Measurements from ENCODE around the gene C9orf50.
A peak's percentile ranks its signal among the peaks of the same experiment; 100 is the strongest.

C9orf50 gene

DNA sequence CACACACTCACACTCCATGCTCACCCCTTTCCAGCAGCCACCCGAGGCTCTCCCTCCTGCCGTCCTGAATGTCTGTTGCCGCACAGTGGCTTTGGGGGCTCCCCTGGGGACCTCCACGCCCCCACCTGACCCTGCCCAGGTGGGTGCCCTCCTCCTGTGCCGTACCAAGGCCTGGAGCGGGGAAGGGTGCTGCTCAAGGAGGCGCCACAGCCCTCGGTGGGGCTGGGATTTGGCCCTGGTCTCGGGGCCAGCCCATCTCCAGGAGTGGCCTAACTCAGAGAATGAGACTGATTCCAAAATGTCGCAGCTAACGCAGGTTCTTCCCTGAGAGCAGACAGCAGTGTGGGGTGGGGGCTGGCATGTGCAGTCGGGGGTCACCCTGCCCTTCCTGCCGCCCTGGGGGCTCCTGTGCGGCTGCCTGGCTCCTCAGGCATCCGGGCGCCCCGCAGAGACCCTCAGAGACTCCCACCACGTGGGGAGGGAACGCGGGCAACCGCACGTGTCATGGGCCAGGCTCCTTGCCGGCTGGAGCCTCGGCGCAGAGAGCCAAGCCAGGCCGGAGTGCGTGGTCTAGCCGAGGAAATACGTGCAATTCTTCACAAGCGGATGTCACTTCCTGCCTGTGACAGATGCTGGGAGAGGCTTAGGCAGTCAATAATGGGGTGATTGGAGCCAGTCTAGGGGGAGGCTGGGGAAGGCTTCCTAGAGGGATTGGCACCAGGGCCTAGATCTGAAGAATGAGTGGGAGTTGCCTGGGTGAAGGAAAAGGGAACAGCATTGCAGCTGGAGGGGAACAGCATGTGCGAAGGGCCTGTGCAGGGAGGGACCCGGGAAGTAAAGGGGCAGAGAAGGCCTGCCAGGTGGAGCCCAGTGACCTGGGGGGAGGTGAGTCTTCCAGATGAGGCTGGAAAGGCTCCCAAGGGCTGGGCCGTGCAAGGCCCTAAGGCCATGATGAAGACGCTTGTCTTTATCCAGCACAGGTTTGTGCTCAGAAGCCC, 44.1 kb downstream of the C9orf50 start:
- Mint-ChIP-seq H3K4me1 (peaks cover 24% of the 10 kb centered on the region), H3K36me3 (ENCODE audit: low read depth) (no peaks in the 10 kb centered on the region), H3K9me3 (peaks cover 2% of the 10 kb centered on the region), H3K27ac (peak overlapping the region; percentile 61 to 89 (median 85)), H3K4me3 (no peak overlapping the region), H3K27me3 (ENCODE audit: low read depth) (peaks cover 5% of the 10 kb centered on the region)
- TF ChIP-seq, protein P1, sequence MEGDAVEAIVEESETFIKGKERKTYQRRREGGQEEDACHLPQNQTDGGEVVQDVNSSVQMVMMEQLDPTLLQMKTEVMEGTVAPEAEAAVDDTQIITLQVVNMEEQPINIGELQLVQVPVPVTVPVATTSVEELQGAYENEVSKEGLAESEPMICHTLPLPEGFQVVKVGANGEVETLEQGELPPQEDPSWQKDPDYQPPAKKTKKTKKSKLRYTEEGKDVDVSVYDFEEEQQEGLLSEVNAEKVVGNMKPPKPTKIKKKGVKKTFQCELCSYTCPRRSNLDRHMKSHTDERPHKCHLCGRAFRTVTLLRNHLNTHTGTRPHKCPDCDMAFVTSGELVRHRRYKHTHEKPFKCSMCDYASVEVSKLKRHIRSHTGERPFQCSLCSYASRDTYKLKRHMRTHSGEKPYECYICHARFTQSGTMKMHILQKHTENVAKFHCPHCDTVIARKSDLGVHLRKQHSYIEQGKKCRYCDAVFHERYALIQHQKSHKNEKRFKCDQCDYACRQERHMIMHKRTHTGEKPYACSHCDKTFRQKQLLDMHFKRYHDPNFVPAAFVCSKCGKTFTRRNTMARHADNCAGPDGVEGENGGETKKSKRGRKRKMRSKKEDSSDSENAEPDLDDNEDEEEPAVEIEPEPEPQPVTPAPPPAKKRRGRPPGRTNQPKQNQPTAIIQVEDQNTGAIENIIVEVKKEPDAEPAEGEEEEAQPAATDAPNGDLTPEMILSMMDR (IDR thresholded peaks at IDR 0.05; ENCODE audit: unreplicated experiment in 3 of 3): no peak

DNA sequence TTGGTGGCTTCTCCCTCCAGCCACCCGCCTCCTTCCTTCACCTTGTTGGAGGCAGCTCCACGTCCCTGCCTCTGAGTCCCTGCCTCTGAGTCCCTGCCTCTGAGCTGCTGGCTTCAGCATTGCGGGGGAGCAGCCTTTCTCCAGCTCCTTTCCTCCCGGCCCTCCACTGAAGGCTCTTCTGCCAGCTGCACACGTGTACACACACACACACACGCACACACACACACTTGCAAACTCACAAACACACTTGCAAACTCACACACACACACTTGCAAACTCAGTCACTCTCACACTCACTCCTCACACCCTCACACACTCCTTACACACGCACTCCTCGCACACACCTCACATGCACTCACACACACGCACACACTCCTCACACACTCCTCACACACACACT, 45.1 kb downstream of the C9orf50 start:
- Mint-ChIP-seq H3K4me1 (peaks cover 25% of the 10 kb centered on the region), H3K9me3 (peaks cover 2% of the 10 kb centered on the region), H3K36me3 (ENCODE audit: low read depth) (no peaks in the 10 kb centered on the region), H3K27me3 (ENCODE audit: low read depth) (peaks cover 5% of the 10 kb centered on the region), H3K27ac (peak overlapping the region; percentile 61 to 85 (median 79)), H3K4me3 (peak overlapping the region in 1 of 3 experiments; percentile 45)
- TF ChIP-seq, protein P1 (IDR thresholded peaks at IDR 0.05; ENCODE audit: unreplicated experiment in 3 of 3): no peak

DNA sequence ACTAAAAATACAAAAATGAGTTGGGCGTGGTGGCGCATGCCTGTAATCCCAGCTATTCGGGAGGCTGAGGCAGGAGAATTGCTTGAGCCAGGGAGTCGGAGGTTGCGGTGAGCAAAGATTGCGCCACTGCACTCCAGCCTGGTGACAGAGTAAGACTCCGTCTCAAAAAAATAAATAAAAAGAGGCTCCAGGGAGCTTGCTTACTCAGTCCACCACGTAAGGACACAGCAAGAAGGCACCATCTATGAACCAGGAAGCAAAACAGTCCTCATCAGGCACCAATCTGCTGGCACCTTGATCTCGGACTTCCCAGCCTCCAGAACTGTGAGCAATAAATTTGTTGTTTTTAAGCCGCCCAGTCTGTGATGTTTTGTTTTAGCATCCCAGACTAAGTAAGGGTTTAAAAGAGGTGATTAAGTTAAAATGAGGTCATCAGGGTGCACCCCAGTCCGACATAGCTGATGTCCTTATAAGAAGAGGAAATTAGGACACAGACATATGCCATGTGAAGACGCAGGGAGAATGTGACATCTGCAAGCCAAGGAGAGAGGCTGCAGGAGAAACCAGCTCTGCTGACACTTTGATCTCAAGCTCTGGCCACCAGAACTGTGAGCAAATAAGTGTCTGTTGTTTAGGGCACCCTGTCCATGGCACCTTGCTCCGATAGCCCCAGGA, 45.9 kb downstream of the C9orf50 start:
- TF ChIP-seq, protein P1 (IDR thresholded peaks at IDR 0.05; ENCODE audit: unreplicated experiment in 3 of 3): no peak
- H3K36me3 Mint-ChIP-seq (ENCODE audit: low read depth): no peaks in the 10 kb centered on the region
- peaks cover 32% of the 10 kb centered on the region for H3K4me1 Mint-ChIP-seq
- H3K27ac Mint-ChIP-seq: peak overlapping the region; percentile 61 to 85 (median 79)
- H3K4me3 Mint-ChIP-seq: no peak overlapping the region
- peaks cover 2% of the 10 kb centered on the region for H3K9me3 Mint-ChIP-seq
- peaks cover 5% of the 10 kb centered on the region for H3K27me3 Mint-ChIP-seq (ENCODE audit: low read depth)

DNA sequence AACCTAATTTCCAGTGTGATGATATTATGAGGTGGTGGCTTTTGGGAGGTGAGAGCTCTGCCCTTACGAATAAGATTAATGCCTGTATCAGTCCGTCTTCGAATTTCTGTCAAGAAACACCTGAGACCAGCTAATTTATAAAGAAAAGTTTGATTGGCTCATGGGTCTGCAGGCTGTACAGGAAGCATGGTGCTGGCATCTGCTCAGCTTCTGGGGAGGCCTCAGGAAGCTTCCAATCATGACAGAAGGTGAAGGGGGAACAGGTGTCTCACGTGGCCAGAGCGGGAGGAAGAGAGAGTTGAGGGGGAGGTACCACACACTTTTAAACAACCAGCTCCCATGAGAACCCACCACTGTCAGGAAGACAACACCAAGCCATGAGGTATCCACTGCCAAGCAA, 46.9 kb downstream of the C9orf50 start:
- Mint-ChIP-seq H3K36me3 (ENCODE audit: low read depth) (no peaks in the 10 kb centered on the region), H3K4me1 (peaks cover 41% of the 10 kb centered on the region), H3K27me3 (ENCODE audit: low read depth) (peaks cover 5% of the 10 kb centered on the region), H3K9me3 (peaks cover 2% of the 10 kb centered on the region), H3K27ac (peak overlapping the region in 2 of 3 experiments; percentile 66 to 76), H3K4me3 (no peak overlapping the region)
- TF ChIP-seq, protein P1 (IDR thresholded peaks at IDR 0.05; ENCODE audit: unreplicated experiment in 3 of 3): no peak

DNA sequence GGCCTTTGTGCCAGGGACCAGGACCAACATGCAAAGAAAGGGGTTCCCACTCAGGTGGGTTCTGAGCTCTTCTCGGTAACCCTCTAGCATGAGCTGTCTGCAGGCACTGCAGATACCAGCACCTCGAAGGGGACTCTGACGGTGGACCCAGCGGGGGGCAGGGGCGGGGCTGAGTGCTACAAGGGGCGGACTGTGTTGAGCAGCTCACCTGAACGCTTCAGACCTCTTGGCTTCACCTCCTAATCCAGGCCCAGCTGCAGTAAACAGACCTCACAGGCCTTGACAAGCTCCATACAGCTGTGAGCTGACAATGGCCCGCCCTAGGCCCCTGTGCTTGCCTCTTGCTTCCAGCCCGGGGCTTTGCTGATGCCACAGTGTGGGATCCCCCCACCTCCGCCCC, 48.4 kb downstream of the C9orf50 start:
- Mint-ChIP-seq H3K9me3 (peaks cover 2% of the 10 kb centered on the region), H3K4me1 (peaks cover 43% of the 10 kb centered on the region)

More for the DNA sequence above, 48.4 kb downstream of the C9orf50 start:
- TF ChIP-seq, protein P1 (IDR thresholded peaks at IDR 0.05; ENCODE audit: unreplicated experiment in 3 of 3): no peak
- Mint-ChIP-seq H3K27ac (peak overlapping the region in 2 of 3 experiments; percentile 39 to 56), H3K36me3 (ENCODE audit: low read depth) (no peaks in the 10 kb centered on the region), H3K4me3 (no peak overlapping the region), H3K27me3 (ENCODE audit: low read depth) (peaks cover 5% of the 10 kb centered on the region)
